PC-3 (cell line): ENCODE results near the gene CFL2. TPM values are rescaled to one million over a fixed set of nuclear protein-coding genes. Genes with fewer than 3 reads are reported as not detected.

ENCODE experiments used
- ATAC-seq: fragments of 200-7000 bp; cut with Tn5 transposase; 2 replicates; pipeline ENCODE4 v1.9.1; 2020; ENCODE audit warnings: mild to moderate bottlenecking, moderate library complexity
- BruUV-seq: library from RNA; stranded (reverse); fragments of 400-500 nt; replicated peaks from 2 replicates; lab custom pipeline; 2021; lab: Mats Ljungman, UMichigan
- CTCF ChIA-PET: fragments of 300-600 bp; sonication (Branson Sonifier 250); formaldehyde crosslinking; loops from one replicate; lab custom pipeline; 2022; ENCODE audit warnings: antibody characterized with exemption; lab: Charles Lee
- POLR2A ChIA-PET: fragments of 300-600 bp; sonication (Branson Sonifier 250); formaldehyde crosslinking; loops from one replicate; lab custom pipeline; 2022; ENCODE audit warnings: antibody characterized with exemption; ENCODE audit not compliant: unreplicated experiment; lab: Charles Lee
- DNase-seq: peaks from one replicate; pipeline ENCODE4 v3.0.0-alpha.2; 2015
- H2AFZ ChIP-seq: fragments of 300-600 bp; sonication (generic); 2 replicates; pipeline ENCODE4 v1.6.0; 2016; ENCODE audit warnings: antibody characterized with exemption, low read length
- H3F3A ChIP-seq: fragments of 300-600 bp; sonication (generic); one replicate; pipeline ENCODE4 v1.6.0; 2017; ENCODE audit warnings: antibody characterized with exemption, low read length, control low read depth, mild to moderate bottlenecking; ENCODE audit not compliant: unreplicated experiment
- H3K27ac ChIP-seq: fragments of 300-600 bp; sonication (generic); 2 replicates; pipeline ENCODE4 v1.5.1; 2016; ENCODE audit warnings: mild to moderate bottlenecking, low read length
- H3K27me3 ChIP-seq: fragments of 300-600 bp; sonication (generic); 2 replicates; pipeline ENCODE4 v1.6.1; 2016; ENCODE audit warnings: low read length, mixed read lengths
- H3K36me3 ChIP-seq: fragments of 300-600 bp; sonication (generic); 2 replicates; pipeline ENCODE4 v1.6.1; 2016; ENCODE audit warnings: low read depth, mixed run types, low read length, mixed read lengths
- H3K4me1 ChIP-seq: fragments of 300-600 bp; sonication (generic); 2 replicates; pipeline ENCODE4 v1.5.1; 2016; ENCODE audit warnings: low read length; ENCODE audit not compliant: insufficient read depth
- H3K4me2 ChIP-seq: fragments of 300-600 bp; sonication (generic); 2 replicates; pipeline ENCODE4 v1.6.0; 2016; ENCODE audit warnings: low read length
- H3K4me3 ChIP-seq: fragments of 300-600 bp; sonication (generic); 2 replicates; pipeline ENCODE4 v1.5.1; 2016; ENCODE audit warnings: mild to moderate bottlenecking, low read length, mixed read lengths
- H3K79me2 ChIP-seq: fragments of 300-600 bp; sonication (generic); 2 replicates; pipeline ENCODE4 v1.6.1; 2017; ENCODE audit warnings: low read length, mixed read lengths
- H3K9ac ChIP-seq: fragments of 300-600 bp; sonication (generic); 2 replicates; pipeline ENCODE4 v1.6.0; 2016; ENCODE audit warnings: mild to moderate bottlenecking, low read length
- H3K9me2 ChIP-seq: fragments of 300-600 bp; sonication (generic); replicated peaks from 2 replicates; pipeline ENCODE4 v1.6.1; 2016; ENCODE audit warnings: mixed run types, low read length, mixed read lengths
- H3K9me3 ChIP-seq: fragments of 300-600 bp; sonication (generic); 2 replicates; pipeline ENCODE4 v1.6.1; 2016; ENCODE audit warnings: low read length, mixed read lengths
- H4K20me1 ChIP-seq: fragments of 300-600 bp; sonication (generic); 2 replicates; pipeline ENCODE4 v1.6.1; 2016; ENCODE audit warnings: low read length, mixed read lengths
- EZH2 ChIP-seq: fragments of 300-600 bp; sonication (generic); IDR thresholded peaks from one replicate; pipeline ENCODE4 v1.6.1; 2017; ENCODE audit warnings: antibody characterized with exemption, mild to moderate bottlenecking, low read length; ENCODE audit not compliant: unreplicated experiment
- EZH2phosphoT487 ChIP-seq: fragments of 300-600 bp; sonication (generic); IDR thresholded peaks from 2 replicates; pipeline ENCODE4 v1.6.1; 2018; ENCODE audit warnings: mild to moderate bottlenecking, antibody characterized with exemption, low read length, borderline replicate concordance
- intact Hi-C: fragments of 100-400 bp; cut with micrococcal nuclease; formaldehyde crosslinking; loops from 2 replicates; pipeline ENCODE4 v1.9.0; 2023
- total RNA-seq: library from RNA; depleted of rRNA; stranded (reverse); fragments of >200 nt; gene quantifications from 2 replicates; pipeline ENCODE4 v1.2.3, GENCODE V29; 2014
- TF ChIP-seq, protein P1 (sequence below): fragments of 300-600 bp; sonication (generic); conservative IDR thresholded peaks from 2 replicates; pipeline ENCODE4 v1.5.1; 2017; ENCODE audit warnings: antibody characterized with exemption, low read depth, mild to moderate bottlenecking, low read length

CFL2 gene
- total RNA-seq, 1 experiment from 2014 or later = 88.4 TPM

DNA sequence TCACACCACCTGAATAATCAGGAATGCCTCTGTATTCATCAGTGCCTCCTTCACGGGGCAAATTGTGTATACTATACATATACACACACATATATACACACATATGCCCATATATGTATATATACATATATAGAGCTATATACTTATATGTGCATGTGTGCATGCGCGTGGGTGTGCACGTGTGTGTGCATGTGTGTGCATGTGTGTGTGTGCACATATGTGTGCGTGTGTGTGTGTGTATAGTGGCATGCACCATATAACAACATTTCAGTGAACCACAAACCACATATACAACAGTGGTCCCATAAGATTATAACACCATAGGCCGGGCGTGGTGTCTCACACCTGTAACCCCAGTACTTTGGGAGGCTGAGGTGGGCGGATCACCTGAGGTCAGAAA is 35.7 kb downstream of the CFL2 start:
- CTCF ChIA-PET = no interaction called here

DNA sequence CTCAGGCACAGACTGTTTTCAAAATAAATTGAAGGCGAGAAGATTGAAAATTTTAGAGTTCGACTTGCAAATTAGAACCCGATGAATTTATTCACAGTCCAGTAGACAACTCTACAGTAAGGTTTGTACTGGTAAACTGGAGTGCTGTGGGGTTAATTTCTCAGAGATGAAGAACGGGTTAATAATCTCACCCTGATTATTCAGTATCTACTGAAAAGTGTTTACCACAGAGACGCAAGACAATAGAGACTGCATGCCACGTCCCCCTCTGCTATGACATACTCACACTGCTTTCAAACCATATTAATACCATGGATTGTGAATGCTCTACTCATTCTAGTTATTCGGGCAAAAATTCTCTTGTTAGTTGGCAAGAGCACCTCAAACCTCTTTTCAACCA is 36.1 kb downstream of the CFL2 start:
- no peaks in the 10 kb centered on the region for H3K36me3 ChIP-seq
- no peaks in the 10 kb centered on the region for H3K27me3 ChIP-seq
- no peak for TF ChIP-seq EZH2
- TF ChIP-seq, protein P1, sequence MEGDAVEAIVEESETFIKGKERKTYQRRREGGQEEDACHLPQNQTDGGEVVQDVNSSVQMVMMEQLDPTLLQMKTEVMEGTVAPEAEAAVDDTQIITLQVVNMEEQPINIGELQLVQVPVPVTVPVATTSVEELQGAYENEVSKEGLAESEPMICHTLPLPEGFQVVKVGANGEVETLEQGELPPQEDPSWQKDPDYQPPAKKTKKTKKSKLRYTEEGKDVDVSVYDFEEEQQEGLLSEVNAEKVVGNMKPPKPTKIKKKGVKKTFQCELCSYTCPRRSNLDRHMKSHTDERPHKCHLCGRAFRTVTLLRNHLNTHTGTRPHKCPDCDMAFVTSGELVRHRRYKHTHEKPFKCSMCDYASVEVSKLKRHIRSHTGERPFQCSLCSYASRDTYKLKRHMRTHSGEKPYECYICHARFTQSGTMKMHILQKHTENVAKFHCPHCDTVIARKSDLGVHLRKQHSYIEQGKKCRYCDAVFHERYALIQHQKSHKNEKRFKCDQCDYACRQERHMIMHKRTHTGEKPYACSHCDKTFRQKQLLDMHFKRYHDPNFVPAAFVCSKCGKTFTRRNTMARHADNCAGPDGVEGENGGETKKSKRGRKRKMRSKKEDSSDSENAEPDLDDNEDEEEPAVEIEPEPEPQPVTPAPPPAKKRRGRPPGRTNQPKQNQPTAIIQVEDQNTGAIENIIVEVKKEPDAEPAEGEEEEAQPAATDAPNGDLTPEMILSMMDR = no peak
- no peak for TF ChIP-seq EZH2phosphoT487
- H4K20me1 ChIP-seq = no peaks in the 10 kb centered on the region
- intact Hi-C loops = loop anchor here (1.0 to 5.0 kb wide), 3 partner anchors 22 to 304 kb away; partner anchors contain the start of gene SRP54
- no peaks in the 10 kb centered on the region for H3K79me2 ChIP-seq
- ChIA-PET POLR2A (no interaction called here), CTCF (interaction anchor here (0.6 kb wide), 1 partner anchor 421 kb away, joined by 6 read pairs; no protein-coding TSS in a partner anchor)
- ATAC-seq (peak; percentile 16), DNase-seq (no peak)
- H3K9ac ChIP-seq = peak overlapping the region; percentile 7; the same call in 1 of the 2 replicates
- peak overlapping the region; percentile 33 for H2AFZ ChIP-seq
- no peaks in the 10 kb centered on the region for H3F3A ChIP-seq
- H3K4me3 ChIP-seq = no peak overlapping the region
- peak overlapping the region; percentile 58 for H3K27ac ChIP-seq
- BruUV-seq = no TSS peak
- H3K9me3 ChIP-seq = no peaks in the 10 kb centered on the region
- peaks cover 21% of the 10 kb centered on the region for H3K4me1 ChIP-seq
- H3K9me2 ChIP-seq = no peaks in the 10 kb centered on the region
- H3K4me2 ChIP-seq = peak overlapping the region; percentile 43

More for the DNA sequence above, 35.7 kb downstream of the CFL2 start:
- Histone ChIP-seq H3K79me2 (no peaks in the 10 kb centered on the region), H2AFZ (no peak overlapping the region), H3K9me2 (no peaks in the 10 kb centered on the region), H4K20me1 (no peaks in the 10 kb centered on the region), H3F3A (no peaks in the 10 kb centered on the region), H3K4me3 (no peak overlapping the region), H3K4me1 (peaks cover 21% of the 10 kb centered on the region), H3K27ac (peak overlapping the region; percentile 58), H3K36me3 (no peaks in the 10 kb centered on the region), H3K27me3 (no peaks in the 10 kb centered on the region), H3K9me3 (no peaks in the 10 kb centered on the region), H3K4me2 (no peak overlapping the region), H3K9ac (no peak overlapping the region; the same call in 1 of the 2 replicates)
- intact Hi-C loops = loop anchor here (1.0 to 5.0 kb wide), 3 partner anchors 22 to 304 kb away; partner anchors contain the start of gene SRP54
- BruUV-seq = no TSS peak
- DNase-seq (no peak), ATAC-seq (no peak)
- POLR2A ChIA-PET = no interaction called here
- TF ChIP-seq EZH2 (no peak), EZH2phosphoT487 (no peak)
- TF ChIP-seq, protein P1 = no peak
